GM04503 (cell line): ENCODE data around the gene LRRC1.

Experiments
- DNase-seq: peaks from one replicate; pipeline ENCODE4 v3.0.0-alpha.2; 2012; ENCODE audit warnings: low read depth

LRRC1 gene

DNA sequence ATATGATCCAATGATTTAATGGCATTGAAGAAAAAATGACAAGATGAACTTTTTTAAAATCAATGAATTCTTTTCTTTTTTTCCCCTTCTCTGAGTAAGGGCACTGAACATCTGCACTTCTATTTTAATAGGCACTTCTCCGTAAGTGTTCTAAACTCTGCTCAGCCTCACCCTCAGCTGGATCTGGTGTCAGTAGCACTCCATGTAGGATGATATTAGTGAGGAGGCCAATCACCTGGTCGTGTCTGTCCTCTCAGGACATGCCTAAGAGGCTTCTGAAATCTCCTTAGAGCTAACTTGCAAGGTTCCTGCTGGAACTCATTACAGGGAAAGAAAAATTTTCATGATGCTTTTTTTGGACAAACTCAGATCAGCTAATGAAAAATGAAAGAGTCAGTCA lies 167.8 kb downstream of the LRRC1 start:
- DNase-seq, result no peak

DNA sequence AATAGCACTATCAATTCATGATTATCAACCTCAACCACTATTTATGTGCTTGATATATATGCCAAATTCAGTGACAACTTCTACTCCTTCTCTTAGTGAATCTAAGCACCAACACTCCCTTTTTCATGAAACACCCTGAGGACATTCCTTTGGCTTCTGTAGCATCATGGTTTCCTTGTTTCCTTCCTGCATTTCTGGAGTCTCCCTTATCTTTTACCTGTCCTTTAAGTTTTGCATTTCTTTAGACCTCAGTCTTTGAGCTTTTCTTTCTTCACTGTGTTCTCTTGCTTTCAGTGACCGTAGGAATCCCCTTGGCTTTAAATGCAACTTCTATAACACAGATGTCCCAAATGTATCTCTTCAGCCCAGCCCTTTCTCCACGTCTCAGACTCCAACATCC lies 172.6 kb downstream of the LRRC1 start:
- DNase-seq, result no peak
